ENCODE data around the gene TCF4. TPM values are rescaled to one million over a fixed set of nuclear protein-coding genes. Genes with fewer than 3 reads are reported as not detected.

The TCF4 gene
- total and polyA plus RNA-seq, 7 donors: 3.5 to 149 (median 106) TPM

GRCh38 chr18:55585065-55585919 is 2.7 kb downstream of the TCF4 start:
- TF ChIP-seq POLR2AphosphoS5 (IDR thresholded peaks at IDR 0.05) (no peak), POLR2A (IDR thresholded peaks at IDR 0.05) (no peak), EP300 (IDR thresholded peaks at IDR 0.05) (no peak), CTCF (IDR thresholded peaks at IDR 0.05) (no peak)
- no peaks in the 10 kb centered on the region for H3K36me3 ChIP-seq
- no peaks in the 10 kb centered on the region for H3K27me3 ChIP-seq
- peak overlapping the region; percentile 67 to 77 (median 76) for H3K4me3 ChIP-seq
- WGBS, 2 donors: 32 to 41% methylated on average over 5 of the region's 5 CpGs
- intact Hi-C loops (cut with DNase I): loop anchor here (5.0 kb wide), 5 partner anchors 108 to 1052 kb away; partner anchors contain the start of gene TXNL1
- DNase-seq: no peak
- no peaks in the 10 kb centered on the region for H3K9me3 ChIP-seq
- peaks cover 0 to 47% (median 30%) of the 10 kb centered on the region in 4 donors for H3K4me1 ChIP-seq
- H3K27ac ChIP-seq: peak overlapping the region; percentile 83 to 92 (median 88)

GRCh38 chr18:55584201-55584600 is 3.8 kb downstream of the TCF4 start:
- Histone ChIP-seq H3K4me1 (peaks cover 0 to 58% (median 39%) of the 10 kb centered on the region in 4 donors), H3K4me3 (peak overlapping the region in 2 of 4 donors; percentile 4 to 77), H3K36me3 (no peaks in the 10 kb centered on the region), H3K27ac (peak overlapping the region in 2 of 4 donors; percentile 88 to 92), H3K9me3 (no peaks in the 10 kb centered on the region), H3K27me3 (no peaks in the 10 kb centered on the region)
- intact Hi-C loops (cut with DNase I): no loop called here
- TF ChIP-seq CTCF (IDR thresholded peaks at IDR 0.05) (no peak), POLR2A (IDR thresholded peaks at IDR 0.05) (no peak), EP300 (IDR thresholded peaks at IDR 0.05) (no peak), POLR2AphosphoS5 (IDR thresholded peaks at IDR 0.05) (no peak)
- WGBS, 2 donors: 52 to 70% methylated on average over 2 of the region's 2 CpGs
- no peak for DNase-seq

- peak overlapping the region in 1 of 4 donors; percentile 1 for H3K27ac ChIP-seq
- TF ChIP-seq CTCF (IDR thresholded peaks at IDR 0.05): no peak
- TF ChIP-seq EP300 (IDR thresholded peaks at IDR 0.05): no peak
- no peak for TF ChIP-seq POLR2A (IDR thresholded peaks at IDR 0.05)
- no peak for TF ChIP-seq POLR2AphosphoS5 (IDR thresholded peaks at IDR 0.05)
- 16 to 55% methylated on average over 1 of the region's 1 CpG for WGBS, 2 donors
- intact Hi-C loops (cut with DNase I): no loop called here
- DNase-seq: no peak
- H3K27me3 ChIP-seq: no peaks in the 10 kb centered on the region
- H3K9me3 ChIP-seq: no peaks in the 10 kb centered on the region
- no peak overlapping the region for H3K4me3 ChIP-seq
- H3K36me3 ChIP-seq: no peaks in the 10 kb centered on the region
- H3K4me1 ChIP-seq: peaks cover 0 to 60% (median 39%) of the 10 kb centered on the region in 4 donors
These were observed 5.7 kb downstream of the TCF4 start for GRCh38 chr18:55582325-55582724.

- WGBS, 2 donors: 44 to 57% methylated on average over 4 of the region's 4 CpGs
- Histone ChIP-seq H3K36me3 (no peaks in the 10 kb centered on the region), H3K9me3 (no peaks in the 10 kb centered on the region), H3K4me3 (no peak overlapping the region), H3K27me3 (no peaks in the 10 kb centered on the region), H3K4me1 (peaks cover 0 to 50% (median 24%) of the 10 kb centered on the region in 4 donors), H3K27ac (peak overlapping the region in 1 of 4 donors; percentile 14)
- intact Hi-C loops (cut with DNase I): no loop called here
- TF ChIP-seq POLR2AphosphoS5 (IDR thresholded peaks at IDR 0.05): no peak
- TF ChIP-seq CTCF (IDR thresholded peaks at IDR 0.05): no peak
- no peak for TF ChIP-seq EP300 (IDR thresholded peaks at IDR 0.05)
- TF ChIP-seq POLR2A (IDR thresholded peaks at IDR 0.05): no peak
- DNase-seq: no peak
These were observed 8.3 kb downstream of the TCF4 start for GRCh38 chr18:55579501-55580270.

Data from sigmoid colon (tissue), 7 donors.